HEK293T (cell line): ENCODE results near the gene NINJ2.

Experiments used
- BHLHE40 ChIP-seq: fragments of 450-650 bp; IDR thresholded peaks from 2 replicates; pipeline ENCODE4 v1.6.1; 2016; ENCODE audit warnings: mild to moderate bottlenecking, moderate library complexity, borderline replicate concordance
- CTBP1 ChIP-seq: fragments of 450-650 bp; IDR thresholded peaks from 2 replicates; pipeline ENCODE4 v1.6.1; 2016; ENCODE audit warnings: borderline replicate concordance
- FOXM1 ChIP-seq: fragments of 450-650 bp; IDR thresholded peaks from 2 replicates; pipeline ENCODE4 v1.6.1; 2017; ENCODE audit warnings: mild to moderate bottlenecking, borderline replicate concordance
- HDGF ChIP-seq: fragments of 450-650 bp; IDR thresholded peaks from 2 replicates; pipeline ENCODE4 v1.6.1; 2017; ENCODE audit warnings: antibody characterized with exemption, borderline replicate concordance
- SP1 ChIP-seq: fragments of 450-650 bp; IDR thresholded peaks from 2 replicates; pipeline ENCODE4 v1.6.1; 2017
- TARDBP ChIP-seq: fragments of 450-650 bp; IDR thresholded peaks from 2 replicates; pipeline ENCODE4 v1.6.1; 2016
- TF ChIP-seq, protein P1 (sequence below): fragments of 450-650 bp; IDR thresholded peaks from 2 replicates; pipeline ENCODE4 v1.6.1; 2016

DNA sequence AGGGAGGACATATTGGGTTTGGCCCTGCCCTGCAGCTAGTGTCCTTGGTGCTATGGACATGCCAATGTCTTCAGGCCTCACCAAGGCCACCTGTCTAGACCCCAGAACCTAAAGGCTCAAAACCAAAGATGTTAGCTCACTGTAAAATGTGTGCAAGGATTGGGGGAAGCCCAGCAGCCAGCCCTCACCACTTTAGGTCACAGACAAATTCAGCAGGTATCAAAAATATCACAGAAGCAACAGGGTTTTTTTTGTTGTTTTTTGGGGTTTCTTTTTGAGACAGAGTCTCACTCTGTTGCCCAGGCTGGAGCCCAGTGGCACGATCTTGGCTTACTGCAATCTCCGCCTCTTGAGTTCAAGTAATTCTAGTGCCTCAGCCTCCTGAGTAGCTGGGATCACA, 29.0 kb upstream of the NINJ2 start:
- no peak for TF ChIP-seq FOXM1
- TF ChIP-seq TARDBP, result no peak
- TF ChIP-seq HDGF, result no peak
- TF ChIP-seq BHLHE40, result no peak
- TF ChIP-seq SP1, result no peak
- TF ChIP-seq, protein P1, sequence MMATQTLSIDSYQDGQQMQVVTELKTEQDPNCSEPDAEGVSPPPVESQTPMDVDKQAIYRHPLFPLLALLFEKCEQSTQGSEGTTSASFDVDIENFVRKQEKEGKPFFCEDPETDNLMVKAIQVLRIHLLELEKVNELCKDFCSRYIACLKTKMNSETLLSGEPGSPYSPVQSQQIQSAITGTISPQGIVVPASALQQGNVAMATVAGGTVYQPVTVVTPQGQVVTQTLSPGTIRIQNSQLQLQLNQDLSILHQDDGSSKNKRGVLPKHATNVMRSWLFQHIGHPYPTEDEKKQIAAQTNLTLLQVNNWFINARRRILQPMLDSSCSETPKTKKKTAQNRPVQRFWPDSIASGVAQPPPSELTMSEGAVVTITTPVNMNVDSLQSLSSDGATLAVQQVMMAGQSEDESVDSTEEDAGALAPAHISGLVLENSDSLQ, result no peak
- no peak for TF ChIP-seq CTBP1
